ENCODE measurements around the gene ESR1.
"Not testable (repeated sequence)": the region's sequence is repeated elsewhere in the genome, so short reads cannot be mapped to it uniquely, and the experiment has no call there.

ESR1 gene

GRCh38 chr6:152127432-152128165 is 320.1 kb downstream of the ESR1 start:
- no peak for DNase-seq (ENCODE audit: low read depth in 1 of 2, low spot score in 1 of 2)

GRCh38 chr6:152129691-152130151 is 322.2 kb downstream of the ESR1 start:
- no peak for DNase-seq (ENCODE audit: low read depth in 1 of 2, low spot score in 1 of 2)

DNA sequence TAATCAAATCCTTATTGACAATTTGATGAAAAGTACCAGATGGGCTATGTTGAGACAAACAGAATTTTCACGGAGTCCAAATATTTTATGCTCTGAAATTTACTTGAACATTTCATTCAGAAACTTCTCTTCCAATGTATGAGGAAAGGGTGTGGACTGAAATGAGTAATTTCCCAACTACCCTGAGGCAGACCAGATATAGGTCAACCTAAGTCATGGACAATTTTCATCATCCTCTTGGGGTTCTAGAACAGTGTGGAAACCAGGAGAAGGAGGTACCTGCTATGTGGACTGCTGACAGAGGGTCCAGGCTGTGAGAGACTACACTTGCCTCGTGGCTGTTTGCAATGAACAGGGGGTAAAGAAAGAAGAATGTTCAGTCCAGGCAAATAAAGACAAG is 323.0 kb downstream of the ESR1 start:
- DNase-seq (ENCODE audit: low read depth in 1 of 2, low spot score in 1 of 2): no peak

- DNase-seq (ENCODE audit: low read depth in 1 of 2, low spot score in 1 of 2): no peak
Measured at GRCh38 chr6:152135755-152136448, 328.4 kb downstream of the ESR1 start.

GRCh38 chr6:152136449-152136825 is 329.0 kb downstream of the ESR1 start:
- DNase-seq (ENCODE audit: low read depth in 1 of 2, low spot score in 1 of 2): no peak

DNA sequence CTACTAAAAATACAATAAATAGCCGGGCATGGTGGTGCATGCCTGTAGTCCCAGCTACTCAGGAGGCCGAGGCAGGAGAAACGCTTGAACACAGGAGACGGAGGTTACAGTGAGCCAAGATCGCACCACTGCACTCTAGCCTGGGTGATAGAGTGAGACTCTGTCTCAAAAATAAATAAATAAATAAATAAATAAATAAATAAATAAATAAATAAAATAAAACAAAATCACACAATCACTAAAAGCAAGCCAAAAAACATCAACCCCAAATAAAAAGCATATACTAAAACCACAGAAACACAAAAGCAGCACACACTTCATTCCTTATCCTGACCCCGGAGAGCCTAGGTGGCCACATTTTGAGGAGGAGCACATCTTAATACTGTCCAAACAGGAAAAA is 330.9 kb downstream of the ESR1 start:
- DNase-seq (ENCODE audit: low read depth in 1 of 2, low spot score in 1 of 2): not testable (repeated sequence)

DNA sequence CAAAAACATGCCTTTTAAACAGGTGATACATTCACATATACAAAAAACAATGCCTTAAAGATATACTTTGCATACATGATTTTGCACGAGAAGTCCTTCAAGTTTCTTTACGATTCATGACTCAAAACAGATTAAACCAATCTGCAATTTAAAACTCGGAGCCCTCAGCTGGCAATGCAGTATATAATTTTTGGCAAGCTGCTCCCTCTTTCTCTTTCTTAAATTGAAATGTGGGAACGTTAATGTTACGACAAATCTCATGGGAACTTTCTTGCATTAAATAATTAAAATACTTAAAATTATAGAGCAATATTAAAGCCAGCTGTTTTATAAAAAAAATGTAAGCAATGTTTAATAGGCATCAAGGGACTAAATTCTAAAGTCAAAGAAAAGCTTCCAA is 334.6 kb downstream of the ESR1 start:
- DNase-seq (ENCODE audit: low read depth in 1 of 2, low spot score in 1 of 2): no peak

DNA sequence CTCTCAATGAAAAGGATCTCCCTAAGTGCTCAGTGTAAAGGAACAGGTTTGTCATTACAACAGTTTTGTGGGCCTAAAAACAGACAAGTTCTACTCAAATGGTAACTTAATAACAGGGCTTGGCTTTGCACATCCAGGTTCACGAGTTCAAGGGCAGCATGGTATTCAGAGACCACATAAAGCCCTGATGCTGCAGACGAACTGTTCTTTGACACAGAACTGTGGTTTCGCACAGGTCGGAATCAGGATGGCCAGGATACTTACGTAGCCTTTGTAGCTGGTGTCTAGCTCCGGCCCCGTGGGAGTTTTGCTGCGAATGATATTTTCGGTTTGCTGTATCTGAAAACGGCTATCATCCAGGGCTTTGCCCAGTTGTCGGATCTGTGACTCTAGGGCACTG is 335.9 kb downstream of the ESR1 start:
- no peak for DNase-seq (ENCODE audit: low read depth in 1 of 2, low spot score in 1 of 2)

DNA sequence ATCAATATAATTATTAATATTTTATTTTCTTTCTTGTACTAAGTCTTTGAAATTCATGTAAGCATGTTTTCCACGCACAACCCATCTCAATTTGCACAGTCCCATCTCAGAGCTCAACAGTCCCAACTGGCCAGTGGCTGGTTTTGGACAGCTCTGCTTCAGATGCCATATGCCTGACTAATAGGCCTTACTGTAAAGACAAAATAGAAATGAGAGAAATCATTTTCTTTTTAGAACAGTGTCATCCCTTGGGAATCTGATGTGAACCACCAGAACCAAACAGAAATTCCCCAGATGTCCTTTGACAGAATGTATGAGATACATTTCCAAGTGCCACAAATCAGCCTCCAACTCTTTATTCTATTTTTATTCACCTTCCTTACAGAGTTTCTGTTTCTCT is 338.9 kb downstream of the ESR1 start:
- no peak for DNase-seq (ENCODE audit: low read depth in 1 of 2, low spot score in 1 of 2)

DNA sequence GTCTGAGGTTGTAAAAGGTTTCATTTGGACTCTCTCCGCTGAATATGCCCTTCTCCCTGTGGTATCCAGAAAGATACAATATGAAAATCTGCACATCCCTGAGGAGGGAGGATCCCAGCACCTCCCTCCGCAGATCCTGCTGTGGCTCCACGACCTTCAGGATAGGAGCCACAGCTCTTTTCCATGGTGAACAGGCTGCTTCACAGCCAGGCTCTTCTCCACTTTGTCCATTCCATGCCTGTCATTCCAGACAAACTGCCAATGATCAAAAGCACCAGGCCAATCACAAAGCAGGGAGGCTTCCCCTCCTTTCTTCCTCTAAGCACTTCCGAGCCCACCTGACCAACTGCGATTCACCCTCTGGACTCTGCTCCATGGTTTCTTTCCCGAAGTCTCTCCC is 339.8 kb downstream of the ESR1 start:
- DNase-seq (ENCODE audit: low read depth in 1 of 2, low spot score in 1 of 2): no peak

- no peak for DNase-seq (ENCODE audit: low read depth in 1 of 2, low spot score in 1 of 2)
Measured at GRCh38 chr6:152148412-152148811, 340.9 kb downstream of the ESR1 start.

DNA sequence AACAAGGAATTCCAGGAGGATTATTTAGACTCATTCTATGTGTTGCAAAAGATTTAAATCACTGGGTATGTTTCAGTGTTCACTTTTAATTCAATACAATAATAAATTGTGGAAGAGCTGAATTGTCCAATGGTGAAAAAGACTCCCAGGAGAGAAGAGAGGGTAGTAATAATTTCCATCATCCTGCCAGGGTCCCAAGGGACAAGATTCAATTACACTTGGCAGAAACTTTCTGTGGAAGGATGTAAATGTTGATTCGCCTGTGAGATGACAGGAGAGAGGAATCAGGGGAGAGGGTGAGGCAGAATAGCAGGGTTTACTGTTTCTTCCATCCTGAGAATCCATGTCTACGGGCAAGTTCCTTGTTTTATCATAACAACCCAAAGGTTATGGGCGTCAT is 342.7 kb downstream of the ESR1 start:
- DNase-seq (ENCODE audit: low read depth in 1 of 2, low spot score in 1 of 2): no peak

DNA sequence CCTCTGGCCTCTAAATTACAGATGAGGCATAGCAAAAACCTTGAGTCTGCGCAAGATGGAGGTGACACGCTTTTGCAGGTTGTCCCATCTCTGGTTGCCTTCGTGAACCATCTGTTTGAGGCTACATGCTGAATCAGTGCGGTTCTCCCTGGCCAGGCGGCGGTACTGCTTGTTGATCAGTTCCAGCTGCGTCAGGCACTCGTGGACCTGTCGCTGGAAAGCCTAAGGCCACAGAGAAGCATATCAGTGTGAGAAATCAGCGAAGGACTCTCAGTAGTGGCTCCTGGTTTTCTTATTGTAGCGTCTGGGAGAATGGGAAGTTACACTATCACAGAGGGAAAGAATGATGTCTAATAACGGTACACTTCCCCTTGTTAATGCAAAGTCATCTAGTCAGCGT is 344.4 kb downstream of the ESR1 start:
- DNase-seq (ENCODE audit: low read depth in 1 of 2, low spot score in 1 of 2): no peak

DNA sequence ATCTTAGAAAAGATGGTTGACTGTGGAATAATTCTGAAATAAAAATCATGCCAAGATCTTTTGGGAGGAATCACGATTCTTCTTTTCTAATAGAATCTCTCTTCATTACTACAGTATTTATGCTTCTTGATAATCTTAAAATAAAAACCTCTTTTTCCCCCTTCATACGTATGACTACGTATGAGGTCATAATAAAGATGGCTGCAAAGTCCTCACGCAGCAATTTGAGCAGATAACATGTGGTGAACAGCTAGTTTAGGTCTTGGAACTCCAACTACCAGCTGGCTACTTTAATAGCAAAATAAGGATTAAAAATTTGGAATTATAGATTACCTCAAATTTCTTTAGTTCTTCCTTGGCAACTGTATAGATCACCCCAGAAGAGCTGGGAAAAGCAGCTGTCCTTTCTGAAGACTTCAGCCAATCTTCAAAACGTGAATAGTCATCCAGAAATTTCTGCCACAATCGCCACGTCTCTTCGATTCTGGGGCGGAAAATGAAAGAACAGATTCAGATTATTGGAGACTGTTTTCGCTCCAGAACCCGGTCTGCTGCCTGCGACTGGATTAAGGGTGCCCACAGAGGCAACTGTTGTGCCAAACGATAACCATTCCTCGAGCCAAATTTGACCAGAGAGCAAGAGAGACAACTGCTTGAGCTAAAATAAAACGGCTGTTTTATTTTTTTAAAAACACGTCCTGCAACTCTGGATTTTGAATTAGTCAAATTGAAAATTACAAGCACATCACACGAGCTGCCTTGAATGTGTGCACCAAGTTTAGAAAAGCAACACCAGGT is 347.3 kb downstream of the ESR1 start:
- DNase-seq (ENCODE audit: low read depth in 1 of 2, low spot score in 1 of 2): no peak

DNA sequence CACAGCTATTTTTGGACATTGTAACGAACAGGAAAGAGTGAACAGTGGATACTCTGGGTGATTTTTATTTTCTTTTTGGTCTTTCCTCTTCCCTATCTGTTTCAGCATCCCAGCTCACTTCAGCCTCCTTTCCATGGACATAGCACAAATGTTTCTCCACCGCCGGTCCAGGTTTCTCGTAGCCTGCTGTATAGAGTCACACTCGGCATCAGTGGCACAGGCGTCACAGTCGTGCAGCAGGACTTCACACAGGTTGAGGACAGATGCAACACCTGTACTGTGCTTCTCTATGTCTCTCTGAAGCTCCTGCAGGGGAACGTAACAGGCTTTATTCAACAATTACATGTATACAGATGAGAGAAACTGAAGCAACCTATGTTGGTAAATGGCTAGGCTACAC is 348.3 kb downstream of the ESR1 start:
- DNase-seq (ENCODE audit: low read depth in 1 of 2, low spot score in 1 of 2): no peak

GRCh38 chr6:152160346-152160745 is 352.9 kb downstream of the ESR1 start:
- DNase-seq (ENCODE audit: low read depth in 1 of 2, low spot score in 1 of 2): no peak

- no peak for DNase-seq (ENCODE audit: low read depth in 1 of 2, low spot score in 1 of 2)
Measured at GRCh38 chr6:152161501-152161900, 354.0 kb downstream of the ESR1 start.

- no peak for DNase-seq (ENCODE audit: low read depth in 1 of 2, low spot score in 1 of 2)
Measured at GRCh38 chr6:152164957-152165356, 357.5 kb downstream of the ESR1 start.

- no peak for DNase-seq (ENCODE audit: low read depth in 1 of 2, low spot score in 1 of 2)
Measured at GRCh38 chr6:152166497-152166896, 359.0 kb downstream of the ESR1 start.

DNA sequence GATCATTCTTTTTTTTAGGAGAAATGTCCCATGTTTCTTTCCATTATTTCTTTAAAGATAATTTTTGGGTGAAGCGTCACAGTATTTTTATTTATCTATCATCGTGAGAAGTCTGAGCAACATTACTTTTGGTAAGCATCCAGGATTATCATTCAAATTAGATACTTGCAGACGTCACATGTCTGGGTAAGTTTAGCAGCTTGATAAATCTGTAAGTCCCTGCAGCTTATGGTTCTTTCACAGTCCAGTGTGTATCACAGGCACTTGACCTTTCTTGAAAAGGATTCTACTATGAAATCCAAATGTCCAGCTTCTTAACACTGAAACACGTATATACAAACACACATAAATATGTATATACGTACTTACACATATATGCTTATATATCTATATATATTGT is 359.4 kb downstream of the ESR1 start:
- DNase-seq (ENCODE audit: low read depth in 1 of 2, low spot score in 1 of 2): no peak

GRCh38 chr6:152167641-152168603 is 360.4 kb downstream of the ESR1 start:
- DNase-seq (ENCODE audit: low read depth in 1 of 2, low spot score in 1 of 2): no peak
